MCF 10A (cell line): ENCODE measurements around the gene THSD7B. TPM values are rescaled to one million over a fixed set of nuclear protein-coding genes. Genes with fewer than 3 reads are reported as not detected.

Experiments
- BruUV-seq: library from RNA; stranded (reverse); fragments of 400-500 nt; replicated peaks from 2 replicates; lab custom pipeline; 2021; lab: Mats Ljungman, UMichigan
- CTCF ChIA-PET: fragments of 300-600 bp; sonication (Branson Sonifier 250); formaldehyde crosslinking; extraction: SDS; loops from one replicate; lab custom pipeline; 2021; ENCODE audit warnings: antibody characterized with exemption, inconsistent platforms; lab: Yijun Ruan, JAX
- POLR2A ChIA-PET: fragments of 300-600, 350-650 bp; sonication (Branson Sonifier 250); formaldehyde crosslinking; extraction: SDS; loops from one replicate; lab custom pipeline; 2020; ENCODE audit warnings: antibody characterized with exemption, inconsistent platforms; lab: Yijun Ruan, JAX
- DNase-seq: peaks from one replicate; pipeline ENCODE4 v3.0.0-alpha.2; 2018; ENCODE audit not compliant: unreplicated experiment
- H3K27ac Mint-ChIP-seq: one replicate; pipeline ENCODE4 v1.8.0; 2022; ENCODE audit warnings: mild to moderate bottlenecking, low read depth, mixed read lengths; ENCODE audit not compliant: unreplicated experiment
- H3K27me3 Mint-ChIP-seq: one replicate; pipeline ENCODE4 v1.8.0; 2022; ENCODE audit warnings: mixed read lengths; ENCODE audit not compliant: insufficient read depth, unreplicated experiment
- H3K36me3 Mint-ChIP-seq: one replicate; pipeline ENCODE4 v1.8.0; 2022; ENCODE audit warnings: mild to moderate bottlenecking, moderate library complexity, mixed read lengths; ENCODE audit not compliant: insufficient read depth, unreplicated experiment
- H3K4me1 Mint-ChIP-seq: one replicate; pipeline ENCODE4 v1.8.0; 2022; ENCODE audit warnings: mixed read lengths; ENCODE audit not compliant: insufficient read depth, unreplicated experiment
- H3K4me3 Mint-ChIP-seq: one replicate; pipeline ENCODE4 v1.8.0; 2022; ENCODE audit warnings: mild to moderate bottlenecking, moderate library complexity, mixed read lengths; ENCODE audit not compliant: unreplicated experiment
- H3K9me3 Mint-ChIP-seq: one replicate; pipeline ENCODE4 v1.8.0; 2022; ENCODE audit warnings: mixed read lengths; ENCODE audit not compliant: unreplicated experiment
- intact Hi-C: fragments of 100-400 bp; cut with micrococcal nuclease; formaldehyde crosslinking; loops from 2 replicates; pipeline ENCODE4 v1.14.1; 2022
- total RNA-seq: library from RNA; stranded (reverse); gene quantifications from 2 replicates; pipeline ENCODE4 v1.2.3, GENCODE V29; 2022
- TF ChIP-seq, protein P1 (sequence below): fragments of 200-600 bp; IDR thresholded peaks from one replicate; pipeline ENCODE4 v1.8.0; 2022; ENCODE audit warnings: antibody characterized with exemption, mild to moderate bottlenecking; ENCODE audit not compliant: unreplicated experiment

THSD7B gene
- total RNA-seq, 1 experiment from 2014 or later = not detected

DNA sequence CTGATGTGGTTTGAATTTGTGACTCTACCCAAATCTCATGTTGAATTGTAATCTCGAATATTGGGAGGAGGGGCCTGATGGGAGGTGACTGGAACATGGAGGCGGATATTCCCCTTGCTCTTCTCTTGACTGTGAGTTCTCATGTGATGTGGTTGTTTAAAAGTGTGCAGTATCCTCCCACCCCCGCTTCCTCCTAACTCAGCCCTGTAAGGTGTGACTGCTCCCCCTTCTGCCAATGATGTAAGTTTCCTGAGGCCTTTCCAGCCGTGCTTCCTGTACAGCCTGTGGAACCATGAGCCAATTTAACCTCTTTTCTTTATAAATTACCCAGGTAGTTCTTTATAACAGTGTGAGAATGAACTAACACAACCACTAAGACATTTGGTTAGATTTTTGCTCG lies 458.4 kb downstream of the THSD7B start:
- Mint-ChIP-seq H3K4me3 (no peak overlapping the region), H3K36me3 (peaks cover 4% of the 10 kb centered on the region), H3K27ac (peak overlapping the region; percentile 44), H3K4me1 (peaks cover 17% of the 10 kb centered on the region), H3K27me3 (no peaks in the 10 kb centered on the region), H3K9me3 (no peaks in the 10 kb centered on the region)
- TF ChIP-seq, protein P1, sequence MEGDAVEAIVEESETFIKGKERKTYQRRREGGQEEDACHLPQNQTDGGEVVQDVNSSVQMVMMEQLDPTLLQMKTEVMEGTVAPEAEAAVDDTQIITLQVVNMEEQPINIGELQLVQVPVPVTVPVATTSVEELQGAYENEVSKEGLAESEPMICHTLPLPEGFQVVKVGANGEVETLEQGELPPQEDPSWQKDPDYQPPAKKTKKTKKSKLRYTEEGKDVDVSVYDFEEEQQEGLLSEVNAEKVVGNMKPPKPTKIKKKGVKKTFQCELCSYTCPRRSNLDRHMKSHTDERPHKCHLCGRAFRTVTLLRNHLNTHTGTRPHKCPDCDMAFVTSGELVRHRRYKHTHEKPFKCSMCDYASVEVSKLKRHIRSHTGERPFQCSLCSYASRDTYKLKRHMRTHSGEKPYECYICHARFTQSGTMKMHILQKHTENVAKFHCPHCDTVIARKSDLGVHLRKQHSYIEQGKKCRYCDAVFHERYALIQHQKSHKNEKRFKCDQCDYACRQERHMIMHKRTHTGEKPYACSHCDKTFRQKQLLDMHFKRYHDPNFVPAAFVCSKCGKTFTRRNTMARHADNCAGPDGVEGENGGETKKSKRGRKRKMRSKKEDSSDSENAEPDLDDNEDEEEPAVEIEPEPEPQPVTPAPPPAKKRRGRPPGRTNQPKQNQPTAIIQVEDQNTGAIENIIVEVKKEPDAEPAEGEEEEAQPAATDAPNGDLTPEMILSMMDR = no peak
- DNase-seq = no peak
- ChIA-PET CTCF (interaction anchor here (0.5 to 0.7 kb wide), 2 partner anchors 36 to 43 kb away, joined by 3 to 4 read pairs; no protein-coding TSS in a partner anchor), POLR2A (no interaction called here)
- no TSS peak for BruUV-seq
- intact Hi-C loops = no loop called here

DNA sequence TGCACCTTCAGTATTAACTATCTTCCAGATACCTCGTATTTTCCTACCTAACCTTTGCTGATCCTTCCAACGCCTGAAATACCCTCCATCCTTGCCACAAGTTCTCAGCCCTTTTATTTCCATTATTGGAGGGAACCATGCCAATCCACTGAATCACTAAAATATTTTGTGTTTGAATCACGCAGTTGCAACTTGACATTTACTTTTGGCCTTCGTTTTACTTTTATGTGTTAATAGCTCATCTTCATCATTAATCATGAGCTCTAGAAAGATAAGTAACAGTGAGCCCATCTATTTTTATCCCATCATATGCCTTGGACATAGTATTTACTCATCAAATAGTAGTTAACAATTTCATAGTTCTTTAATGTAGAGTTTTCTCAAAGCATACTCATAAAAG lies 463.2 kb downstream of the THSD7B start:
- TF ChIP-seq, protein P1 = no peak
- no peak overlapping the region for H3K27ac Mint-ChIP-seq

DNA sequence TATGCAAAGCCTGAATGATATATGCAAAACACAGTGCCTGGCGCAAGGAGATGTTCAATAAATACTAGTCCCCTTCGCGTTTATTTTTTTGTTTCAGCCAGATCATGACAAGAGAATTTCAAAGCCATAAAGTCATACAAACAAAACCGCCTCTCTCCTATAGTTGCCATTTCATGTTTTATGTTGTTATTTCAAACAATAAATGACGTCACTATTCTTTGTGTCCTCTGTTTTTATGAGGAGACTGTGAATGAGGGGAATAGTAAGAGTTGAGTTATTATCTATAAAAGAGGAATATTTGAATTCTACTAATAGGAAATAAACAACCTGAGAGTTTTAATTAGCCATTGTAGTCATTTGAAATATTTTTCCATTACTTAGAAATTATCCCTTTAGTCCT lies 464.5 kb downstream of the THSD7B start:
- no peaks in the 10 kb centered on the region for H3K9me3 Mint-ChIP-seq
- H3K27ac Mint-ChIP-seq = no peak overlapping the region
- H3K27me3 Mint-ChIP-seq = no peaks in the 10 kb centered on the region
- H3K4me1 Mint-ChIP-seq = peaks cover 14% of the 10 kb centered on the region
- CTCF ChIA-PET = interaction anchor here (0.5 kb wide), 1 partner anchor 558 kb away, joined by 3 read pairs; no protein-coding TSS in a partner anchor
- DNase-seq = no peak
- no TSS peak for BruUV-seq
- TF ChIP-seq, protein P1 = no peak
- POLR2A ChIA-PET = interaction anchor here (0.7 to 1.4 kb wide), 2 partner anchors 58 to 63 kb away, joined by 3 to 4 read pairs; no protein-coding TSS in a partner anchor
- H3K36me3 Mint-ChIP-seq = no peaks in the 10 kb centered on the region
- H3K4me3 Mint-ChIP-seq = no peak overlapping the region
- intact Hi-C loops = no loop called here

More for the DNA sequence above, 463.2 kb downstream of the THSD7B start:
- ChIA-PET POLR2A (interaction anchor here (0.6 to 1.4 kb wide), 5 partner anchors 17 to 271 kb away, joined by 3 to 4 read pairs (median 3); no protein-coding TSS in a partner anchor), CTCF (interaction anchor here (0.8 to 1.0 kb wide), 2 partner anchors 217 to 238 kb away, joined by 3 to 4 read pairs; no protein-coding TSS in a partner anchor)
- no peaks in the 10 kb centered on the region for H3K9me3 Mint-ChIP-seq
- H3K36me3 Mint-ChIP-seq = no peaks in the 10 kb centered on the region
- no TSS peak for BruUV-seq
- H3K27me3 Mint-ChIP-seq = no peaks in the 10 kb centered on the region
- H3K4me1 Mint-ChIP-seq = peaks cover 14% of the 10 kb centered on the region
- intact Hi-C loops = no loop called here
- no peak overlapping the region for H3K4me3 Mint-ChIP-seq
- DNase-seq = peak; percentile 61

DNA sequence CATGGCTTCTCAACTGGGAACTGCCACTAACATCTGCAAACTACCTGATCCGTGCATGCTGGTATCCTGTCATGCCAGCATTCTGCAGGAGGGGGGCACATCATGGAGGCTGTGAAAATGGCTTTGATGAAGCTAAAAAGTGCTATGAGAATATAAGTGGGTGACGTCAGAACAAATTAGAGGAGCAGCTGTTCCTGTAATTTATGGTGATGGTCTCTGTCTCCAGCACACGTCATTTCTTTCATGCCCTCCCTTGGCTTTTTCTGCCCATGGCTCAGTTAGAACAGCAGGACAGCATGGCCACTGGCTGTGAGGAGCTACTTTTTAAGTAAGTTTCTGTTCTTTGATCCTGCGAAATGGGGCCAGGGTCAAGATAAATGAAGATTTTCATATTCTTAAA lies 466.3 kb downstream of the THSD7B start:
- Mint-ChIP-seq H3K4me3 (no peak overlapping the region), H3K27me3 (no peaks in the 10 kb centered on the region), H3K4me1 (peaks cover 14% of the 10 kb centered on the region), H3K9me3 (no peaks in the 10 kb centered on the region), H3K27ac (no peak overlapping the region), H3K36me3 (no peaks in the 10 kb centered on the region)
- no peak for DNase-seq
- TF ChIP-seq, protein P1 = no peak
- ChIA-PET CTCF (no interaction called here), POLR2A (interaction anchor here (0.7 kb wide), 1 partner anchor 65 kb away, joined by 3 read pairs; no protein-coding TSS in a partner anchor)
- intact Hi-C loops = no loop called here
- BruUV-seq = no TSS peak
